NCI-H2196 treated with DMSO at 0.1 percent for 48 hours (cell line): ENCODE measurements around the gene SHROOM1.

ENCODE experiments used
- DNase-seq: peaks from one replicate; lab custom pipeline; 2025; ENCODE audit not compliant: unreplicated experiment; lab: John Stamatoyannopoulos, UW

SHROOM1 gene

DNA sequence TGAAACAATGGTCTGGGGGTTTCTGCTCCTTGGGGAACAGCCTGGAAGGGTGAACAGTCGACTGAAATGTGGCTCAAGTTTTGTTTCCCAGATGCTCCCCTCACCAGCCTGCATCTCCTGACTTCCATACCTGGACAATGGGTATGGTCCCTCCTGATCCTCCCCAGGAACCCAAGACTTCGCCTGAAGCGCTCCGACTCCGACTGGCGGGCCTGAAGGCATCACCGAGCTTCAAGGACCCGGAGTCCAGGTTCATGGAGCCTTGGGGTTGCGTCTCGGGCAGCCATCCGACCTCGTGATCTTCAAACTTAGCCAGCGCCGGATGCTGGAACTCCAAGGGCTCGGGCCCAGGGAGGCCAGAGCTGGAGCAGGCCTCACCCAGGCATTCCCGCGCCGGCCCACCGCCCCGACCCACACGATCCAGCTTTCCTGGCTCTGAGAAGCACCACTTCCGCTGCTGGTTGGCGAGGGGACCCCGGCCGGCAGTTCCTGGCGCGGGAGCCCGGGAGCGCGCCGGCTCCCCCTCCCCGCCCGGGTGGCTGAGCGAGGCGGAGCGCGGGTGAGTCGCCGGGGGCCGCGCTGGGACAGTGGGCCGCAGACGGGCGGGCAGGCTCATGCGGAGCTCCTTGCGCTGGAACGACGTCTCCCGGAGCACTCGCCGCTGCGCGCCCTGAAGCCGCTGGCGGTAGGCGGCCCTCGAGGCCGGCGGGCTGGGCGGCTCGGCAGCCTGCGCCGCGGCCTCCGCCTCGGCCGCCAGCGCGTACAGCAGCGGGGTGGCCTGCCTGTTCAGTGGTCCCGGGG is 5.2 kb downstream of the SHROOM1 start:
- no peak for DNase-seq

DNA sequence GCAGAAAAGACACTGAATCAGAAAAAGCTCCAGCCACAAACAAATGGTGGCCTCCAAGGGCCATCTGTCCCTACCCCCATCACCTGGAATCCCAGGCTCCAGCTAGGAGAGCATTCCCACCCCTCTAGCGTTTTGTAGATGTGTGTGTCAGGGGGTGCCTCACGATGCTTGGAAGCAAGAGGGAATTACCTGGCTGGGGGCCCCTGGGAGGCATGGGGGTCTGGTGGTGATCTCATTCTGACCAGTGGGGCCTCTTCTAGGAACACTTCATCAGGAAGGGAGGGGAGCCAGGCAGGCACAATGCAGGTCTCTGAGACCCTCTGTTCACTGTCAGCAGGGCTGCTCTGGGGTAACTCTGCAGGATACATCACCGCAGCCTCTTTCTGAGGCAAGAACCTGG is 6.0 kb downstream of the SHROOM1 start:
- DNase-seq, result no peak

DNA sequence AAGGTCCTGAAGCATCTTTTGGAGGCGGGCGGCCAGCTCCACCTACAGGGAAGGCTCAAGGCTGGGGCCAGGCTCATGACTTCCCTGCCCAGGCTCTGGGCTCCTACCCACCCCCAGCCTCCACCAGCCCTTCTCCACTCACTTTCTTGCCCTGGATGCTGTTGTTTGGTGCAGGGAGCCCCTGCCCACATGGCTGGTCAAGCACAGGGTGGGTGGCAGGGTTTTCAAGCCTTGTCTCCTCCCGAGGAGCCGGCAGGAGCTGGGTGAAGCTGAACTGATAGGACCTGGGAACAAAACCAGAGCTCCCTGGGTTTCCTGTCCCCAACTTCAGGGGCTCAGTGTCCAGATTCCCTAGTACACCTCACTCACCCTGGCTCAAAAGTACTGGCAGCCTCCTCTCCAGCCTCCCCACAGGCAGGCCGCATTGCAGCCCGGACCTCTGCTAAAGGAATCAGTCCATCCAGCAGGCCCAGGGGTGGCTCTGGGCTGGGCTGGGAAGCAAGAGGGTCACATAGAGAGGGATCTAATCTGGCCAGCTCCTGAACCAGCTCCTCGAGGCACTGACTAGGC is 6.9 kb downstream of the SHROOM1 start:
- DNase-seq, result no peak

DNA sequence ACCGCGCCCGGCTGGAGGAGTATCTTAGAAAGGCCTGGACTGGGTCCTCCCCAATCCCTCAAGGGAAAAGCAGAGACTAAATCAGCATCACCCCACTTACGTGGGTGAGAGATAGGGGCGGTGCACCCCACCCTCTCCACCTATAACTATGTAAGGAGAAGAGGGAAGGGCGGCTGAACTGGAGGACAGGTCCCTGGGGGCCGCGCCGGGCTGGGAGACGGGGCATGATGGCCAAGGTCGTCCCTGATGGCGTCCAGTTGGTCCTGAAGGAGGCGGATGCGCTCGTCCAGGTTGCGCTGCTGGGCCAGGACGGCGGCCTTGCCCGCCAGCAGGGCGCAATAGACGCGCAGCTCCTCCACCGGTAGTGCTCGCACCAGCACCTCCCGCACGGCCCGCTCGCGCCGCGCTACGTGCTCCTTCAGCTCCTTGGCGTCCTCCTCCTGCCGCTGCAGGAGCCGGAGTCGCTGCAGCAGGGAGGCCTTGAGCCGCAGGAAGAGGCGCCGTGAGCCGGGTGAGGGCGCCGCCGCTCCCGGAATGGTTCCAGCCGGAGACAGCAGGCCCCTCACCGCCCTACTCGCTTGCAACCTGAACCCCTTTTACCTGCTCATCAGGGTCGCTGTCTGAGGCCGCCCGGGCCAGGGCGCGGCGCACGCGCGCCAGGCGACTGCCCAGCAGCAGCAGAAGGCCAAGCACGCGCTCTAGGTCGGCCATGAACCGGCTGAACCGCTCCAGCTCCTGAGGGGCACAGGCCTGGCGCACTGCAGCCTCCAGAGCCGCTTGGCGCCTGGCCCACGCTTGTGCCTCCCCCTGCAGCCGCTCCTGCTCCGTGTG is 7.6 kb downstream of the SHROOM1 start:
- DNase-seq, result no peak

DNA sequence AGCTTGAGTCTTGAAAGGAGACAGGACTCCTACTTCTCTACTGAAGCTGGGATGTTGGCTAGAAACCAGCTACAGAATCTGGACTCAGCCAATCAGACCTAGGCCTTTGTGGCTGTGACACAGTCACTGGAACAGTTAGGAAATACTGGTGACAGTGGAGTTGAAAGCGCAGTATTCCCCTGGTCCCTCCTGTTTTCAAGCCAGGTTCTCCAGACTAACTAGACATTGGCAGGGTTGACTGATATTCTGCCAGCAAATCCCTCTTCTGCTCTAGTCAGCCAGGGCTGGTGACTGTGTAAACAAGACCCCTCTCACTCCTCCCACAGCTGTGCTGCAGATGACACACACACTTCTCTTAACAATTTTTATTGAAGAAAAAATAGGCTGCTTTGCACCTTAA is 8.7 kb downstream of the SHROOM1 start:
- no peak for DNase-seq

DNA sequence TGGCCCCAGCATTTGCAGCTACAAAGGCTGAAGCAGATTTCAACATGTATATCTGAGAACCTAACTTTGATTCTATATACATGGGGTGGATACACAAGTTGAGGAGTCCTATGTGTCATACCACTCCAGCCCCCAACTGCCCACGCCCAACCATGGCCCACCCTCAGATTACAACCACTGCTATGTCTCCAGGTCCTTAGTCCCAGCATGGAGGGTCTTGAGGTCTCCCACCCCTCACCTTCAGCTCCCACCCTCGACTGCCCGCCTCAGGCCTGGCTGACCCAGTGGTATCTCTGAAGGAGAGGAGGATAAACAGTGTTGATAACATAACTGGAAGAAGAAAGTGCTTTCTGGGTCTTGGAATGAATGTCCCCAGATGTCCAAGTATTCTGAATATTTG is 9.1 kb downstream of the SHROOM1 start:
- DNase-seq, result no peak

DNA sequence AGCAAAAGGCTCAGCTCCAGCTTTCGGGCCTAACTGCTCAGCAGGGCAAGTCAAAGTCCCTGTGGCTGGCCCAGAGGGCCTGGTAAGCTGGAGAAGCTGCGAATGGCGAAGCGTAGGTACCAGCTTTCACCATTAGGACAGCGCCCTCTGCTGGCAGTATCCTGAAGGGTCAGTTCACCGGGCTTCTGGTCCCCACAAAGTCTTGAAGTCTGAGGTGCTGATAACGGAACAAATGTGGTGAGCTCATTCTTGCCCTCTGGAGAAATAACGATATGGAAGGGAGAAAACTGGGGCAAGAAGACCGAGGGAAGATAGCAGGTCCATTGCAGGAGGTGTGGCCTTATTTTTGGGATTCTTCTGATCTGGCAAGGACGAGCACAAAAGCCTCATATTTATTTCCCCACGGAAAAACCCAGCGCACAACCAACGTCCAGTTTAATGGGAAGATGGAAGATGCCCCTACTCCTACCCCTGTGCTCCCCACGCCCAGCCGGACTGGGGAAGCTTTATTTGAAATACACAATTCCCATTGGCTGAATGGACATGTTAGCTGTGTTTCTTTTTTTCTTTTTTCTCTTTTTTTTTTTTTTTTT is 10.2 kb downstream of the SHROOM1 start:
- DNase-seq, result peak; percentile 84

DNA sequence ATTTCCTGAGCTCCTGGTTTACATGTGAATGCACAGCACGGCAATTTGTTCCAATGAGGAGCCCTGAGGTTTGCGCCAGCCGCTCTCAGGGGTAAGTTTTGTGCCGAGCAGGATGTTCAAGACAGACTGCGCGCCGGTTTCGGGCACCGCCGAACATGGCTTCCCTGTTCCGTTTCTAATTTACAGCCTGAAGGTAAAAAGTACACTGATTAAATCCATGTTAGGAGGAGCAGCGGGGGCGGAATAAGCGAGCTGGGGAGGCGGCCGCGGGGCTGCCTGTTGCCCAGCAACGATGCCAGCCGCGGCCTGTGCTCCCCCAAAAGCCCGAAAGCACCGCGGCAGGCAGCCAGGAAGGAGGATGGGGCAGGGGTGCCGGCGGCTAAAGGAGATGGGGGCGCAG is 11.0 kb downstream of the SHROOM1 start:
- DNase-seq, result no peak

DNA sequence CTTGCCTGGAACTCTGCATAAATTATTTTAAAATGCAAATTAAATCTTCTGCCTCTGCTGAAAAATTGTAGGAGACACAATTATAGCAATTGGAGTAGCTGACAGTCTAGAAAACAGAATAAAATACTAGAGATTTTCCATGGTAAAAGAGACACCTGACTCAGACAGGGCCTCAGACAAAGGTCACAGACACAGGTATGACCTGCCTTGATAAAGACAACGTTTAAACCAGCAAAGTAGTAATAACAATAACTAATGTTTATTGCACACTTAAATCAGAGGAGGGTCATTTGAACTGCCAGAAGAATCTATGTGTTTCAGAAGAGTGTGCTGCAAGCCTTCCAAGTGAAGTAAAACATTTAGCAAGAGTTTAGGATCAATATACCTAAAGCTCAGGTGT is 13.4 kb downstream of the SHROOM1 start:
- DNase-seq, result no peak

DNA sequence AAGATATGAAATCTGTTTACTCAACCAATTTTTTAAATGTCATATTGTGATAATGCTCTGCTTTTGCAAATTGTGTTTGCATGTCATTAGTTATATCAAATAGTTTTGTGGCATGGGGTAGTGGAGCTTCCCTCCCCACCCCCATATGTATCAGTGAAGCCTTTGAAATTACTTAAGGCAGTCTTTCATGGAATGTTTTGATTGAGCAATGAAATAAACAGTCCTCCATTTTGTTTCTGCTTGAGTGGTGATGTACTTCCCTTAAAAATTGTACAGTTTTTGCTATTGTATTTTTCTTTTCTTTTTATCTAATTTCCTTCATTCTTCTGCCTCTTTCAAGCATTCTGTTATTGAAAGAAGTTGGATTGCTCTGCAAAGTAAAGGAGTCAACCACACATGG is 13.9 kb downstream of the SHROOM1 start:
- DNase-seq, result no peak

DNA sequence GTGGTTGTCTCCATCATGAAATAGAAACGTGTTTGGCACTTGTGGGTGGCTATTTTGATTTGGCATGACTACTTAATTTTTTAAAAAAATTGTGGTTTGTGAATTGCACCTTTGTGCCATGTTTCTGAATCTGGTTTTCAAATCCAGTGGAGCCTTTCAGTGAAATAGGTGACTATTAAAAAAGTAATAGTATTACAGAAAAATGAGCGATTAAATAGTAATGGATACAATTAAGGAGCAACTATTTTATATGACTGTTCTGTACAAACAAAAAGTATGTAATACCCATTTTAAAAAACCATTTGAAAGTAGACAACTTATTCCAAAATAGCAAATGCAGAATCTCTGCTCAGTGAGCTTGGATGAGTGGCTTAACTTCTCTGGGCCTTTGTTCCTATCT is 14.4 kb downstream of the SHROOM1 start:
- DNase-seq, result no peak

DNA sequence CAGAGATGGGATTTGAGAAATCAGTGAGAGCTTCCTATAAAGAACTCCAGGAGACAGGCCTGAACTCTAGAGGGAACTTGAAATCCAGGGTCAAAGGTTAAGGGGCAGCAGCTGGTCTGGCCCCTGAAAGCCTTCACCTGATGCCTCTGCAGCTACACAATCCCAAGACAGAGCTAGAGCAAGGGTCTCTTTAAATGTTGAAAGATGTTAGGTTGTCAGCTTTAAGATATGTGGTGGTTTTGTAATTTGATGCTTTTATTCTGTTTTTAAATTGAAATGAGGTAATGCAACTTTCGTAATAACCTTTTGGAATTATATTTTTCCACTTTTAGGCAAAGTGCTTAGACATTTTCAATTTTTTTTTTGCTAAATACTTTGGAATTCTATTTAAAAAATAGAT is 15.0 kb downstream of the SHROOM1 start:
- DNase-seq, result no peak

DNA sequence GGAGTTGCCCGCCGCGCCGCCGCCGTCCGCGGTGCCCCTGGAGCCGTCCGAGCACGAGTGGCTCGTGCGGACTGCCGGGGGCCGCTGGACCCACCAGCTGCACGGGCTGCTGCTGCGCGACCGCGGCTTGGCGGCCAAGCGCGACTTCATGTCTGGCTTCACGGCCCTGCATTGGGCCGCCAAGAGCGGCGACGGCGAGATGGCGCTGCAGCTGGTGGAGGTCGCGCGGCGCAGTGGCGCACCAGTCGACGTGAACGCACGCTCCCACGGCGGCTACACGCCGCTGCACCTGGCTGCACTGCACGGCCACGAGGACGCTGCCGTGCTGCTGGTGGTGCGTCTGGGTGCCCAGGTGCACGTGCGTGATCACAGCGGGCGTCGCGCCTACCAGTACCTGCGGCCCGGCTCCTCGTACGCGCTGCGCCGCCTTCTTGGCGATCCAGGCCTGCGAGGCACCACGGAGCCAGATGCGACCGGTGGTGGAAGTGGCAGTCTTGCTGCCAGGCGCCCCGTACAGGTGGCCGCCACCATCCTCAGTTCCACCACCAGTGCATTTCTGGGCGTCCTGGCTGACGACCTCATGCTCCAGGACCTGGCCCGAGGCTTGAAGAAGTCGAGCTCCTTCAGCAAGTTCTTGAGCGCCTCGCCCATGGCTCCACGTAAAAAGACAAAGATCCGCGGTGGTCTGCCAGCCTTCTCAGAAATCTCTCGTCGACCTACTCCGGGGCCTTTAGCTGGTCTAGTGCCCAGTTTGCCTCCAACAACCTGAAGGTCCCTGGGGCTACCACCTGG is 15.7 kb downstream of the SHROOM1 start:
- no peak for DNase-seq

DNA sequence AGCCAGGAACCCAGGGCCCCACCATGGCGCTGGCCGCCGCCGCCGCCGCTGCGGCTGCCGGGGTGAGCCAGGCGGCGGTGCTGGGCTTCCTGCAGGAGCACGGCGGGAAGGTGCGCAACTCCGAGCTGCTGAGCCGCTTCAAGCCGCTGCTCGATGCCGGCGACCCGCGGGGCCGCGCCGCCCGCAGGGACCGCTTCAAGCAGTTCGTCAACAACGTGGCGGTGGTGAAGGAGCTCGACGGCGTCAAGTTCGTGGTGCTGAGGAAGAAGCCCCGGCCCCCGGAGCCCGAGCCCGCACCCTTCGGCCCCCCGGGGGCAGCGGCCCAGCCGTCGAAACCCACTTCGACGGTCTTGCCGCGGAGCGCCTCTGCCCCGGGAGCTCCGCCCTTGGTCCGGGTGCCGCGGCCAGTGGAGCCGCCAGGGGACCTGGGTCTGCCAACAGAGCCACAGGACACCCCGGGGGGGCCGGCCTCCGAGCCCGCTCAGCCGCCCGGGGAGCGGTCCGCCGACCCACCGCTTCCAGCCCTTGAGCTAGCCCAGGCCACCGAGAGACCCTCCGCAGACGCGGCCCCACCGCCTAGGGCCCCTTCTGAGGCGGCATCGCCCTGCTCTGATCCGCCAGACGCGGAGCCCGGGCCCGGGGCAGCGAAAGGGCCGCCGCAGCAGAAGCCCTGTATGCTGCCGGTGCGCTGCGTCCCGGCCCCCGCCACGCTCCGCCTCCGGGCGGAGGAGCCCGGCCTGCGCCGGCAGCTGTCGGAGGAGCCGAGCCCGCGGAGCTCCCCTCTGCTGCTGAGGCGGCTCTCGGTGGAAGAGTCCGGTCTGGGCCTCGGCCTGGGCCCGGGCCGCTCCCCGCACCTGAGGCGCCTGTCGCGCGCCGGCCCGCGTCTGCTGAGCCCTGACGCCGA is 16.6 kb downstream of the SHROOM1 start:
- no peak for DNase-seq

DNA sequence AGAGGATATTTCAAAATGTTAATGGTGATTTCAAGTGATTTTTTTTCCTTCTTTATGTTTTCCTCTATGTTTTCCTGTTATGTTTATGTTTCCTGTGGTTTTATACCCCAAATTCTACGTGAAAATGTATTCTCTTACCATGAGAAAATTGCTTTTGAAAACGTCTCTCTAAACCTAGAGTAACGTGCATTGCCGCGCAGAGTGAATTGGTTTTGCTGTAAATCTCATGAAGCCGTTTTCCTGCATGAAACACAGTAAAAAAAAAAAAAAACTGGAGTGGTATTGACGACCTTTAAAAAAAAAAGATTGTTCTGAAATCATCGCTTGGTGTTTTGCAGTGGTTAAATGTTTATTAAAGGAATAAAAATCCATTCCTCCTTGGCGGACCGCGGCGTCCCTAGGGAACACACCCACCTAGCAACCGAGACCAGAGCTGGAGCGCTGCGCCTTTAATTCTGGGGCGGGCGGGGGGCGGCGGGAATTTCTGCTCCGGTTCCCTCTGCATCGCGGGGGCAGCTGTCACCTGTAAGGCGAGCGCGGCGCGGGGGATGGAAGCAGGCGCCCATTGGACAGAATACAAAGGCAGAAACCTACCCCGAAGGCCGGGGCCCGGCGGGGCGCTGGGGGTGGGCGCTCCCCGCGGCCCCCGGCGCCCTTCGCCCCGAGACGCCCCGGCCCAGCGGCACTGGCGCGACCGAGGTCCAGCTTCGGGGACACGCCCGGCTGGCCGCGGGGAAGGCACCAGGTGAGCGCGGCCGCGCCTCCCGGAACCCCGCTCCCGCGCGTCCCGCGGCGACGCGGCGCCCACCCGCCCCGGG is 17.5 kb downstream of the SHROOM1 start, which contains the start of gene SOWAHA:
SOWAHA (plus strand) TSS at position 522 of the 818 bp plus-strand sequence. CDS start 320 bp downstream, outside the sequence.
- DNase-seq, result no peak

DNA sequence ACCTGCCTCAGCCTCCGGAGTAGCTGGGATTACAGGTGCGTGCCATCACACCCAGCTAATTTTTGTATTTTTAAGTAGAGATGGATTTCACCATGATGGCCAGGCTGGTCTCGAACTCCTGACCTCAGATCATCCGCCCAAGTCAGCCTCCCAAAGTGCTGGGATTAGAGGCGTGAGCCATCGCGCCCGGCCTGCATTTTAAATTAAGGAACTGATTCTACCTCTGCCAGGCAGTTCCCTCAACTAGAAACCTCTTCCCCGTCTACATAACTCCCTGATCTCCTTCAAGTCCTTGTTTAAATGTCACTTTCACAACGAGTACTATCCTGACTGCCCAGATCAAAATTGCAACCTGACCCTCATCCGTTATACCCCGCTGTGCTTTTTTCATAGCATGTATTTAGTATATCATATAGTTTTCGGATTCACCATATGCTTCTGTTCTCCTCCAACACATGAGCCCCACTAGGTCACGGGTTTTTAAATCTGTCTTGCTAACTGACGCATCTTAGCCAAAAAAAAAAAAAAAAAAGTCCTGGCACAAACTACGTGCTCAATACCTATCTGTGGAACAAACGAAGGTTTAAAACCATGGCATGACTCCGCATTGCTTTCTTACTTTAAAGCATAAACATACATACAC is 18.2 kb downstream of the SHROOM1 start:
- no peak for DNase-seq

DNA sequence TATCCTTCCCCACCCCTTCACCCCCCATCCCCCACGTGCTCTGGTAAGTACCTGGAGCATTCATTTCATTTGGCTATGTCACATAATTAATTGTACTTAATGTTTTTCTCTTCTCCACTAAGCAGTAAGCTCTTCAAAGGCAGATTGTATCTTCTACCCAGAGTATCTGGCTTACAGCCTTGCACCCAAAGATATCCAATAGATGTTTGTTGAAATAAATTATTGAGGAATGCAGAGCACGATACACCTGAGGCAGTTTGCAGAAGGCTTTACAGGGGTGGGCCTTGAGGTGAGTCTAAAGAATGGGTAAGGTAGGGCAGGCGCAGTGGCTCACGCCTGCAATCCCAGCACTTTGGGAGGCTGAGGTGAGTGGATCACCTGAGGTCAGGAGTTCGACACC is 19.8 kb downstream of the SHROOM1 start:
- no peak for DNase-seq

DNA sequence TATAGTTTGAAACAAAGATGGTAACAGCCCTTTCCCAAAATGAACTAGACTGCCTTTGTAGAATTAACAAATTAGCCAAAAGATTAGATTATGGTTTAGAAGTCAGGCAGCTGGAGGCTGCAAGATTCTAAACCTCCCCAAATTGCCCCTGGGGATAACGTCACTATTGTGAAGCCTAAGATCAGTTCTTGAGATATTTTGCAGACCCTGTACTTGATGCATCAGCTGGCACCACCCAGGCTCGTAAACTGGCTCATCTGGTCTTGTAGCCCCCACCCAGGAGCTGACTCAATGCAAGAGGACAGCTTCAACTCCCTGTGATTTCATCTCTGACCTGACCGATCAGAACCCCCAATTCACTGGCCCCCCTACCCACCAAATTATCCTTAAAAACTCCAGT is 21.6 kb downstream of the SHROOM1 start:
- DNase-seq, result no peak
